A549 (cell line): Measurements from ENCODE around the gene ABHD5. TPM values are rescaled to one million over a fixed set of nuclear protein-coding genes. Genes with fewer than 3 reads are reported as not detected.
"Not testable (repeated sequence)": the region's sequence is repeated elsewhere in the genome, so short reads cannot be mapped to it uniquely, and the experiment has no call there.

ENCODE experiments used
- ATAC-seq, 2 experiments: fragments of 200-7000 bp in 1 of 2; fragments of >200 bp in 1 of 2; cut with Nextera tagmentation in 1 of 2; cut with Tn5 transposase in 1 of 2; 3 replicates each; pipeline versions ENCODE4 v1.8.0 to v1.9.1; 2018 to 2020; ENCODE audit warnings: mild to moderate bottlenecking in 1 of 2, moderate library complexity in 1 of 2
- CTCF ChIA-PET: fragments of 300-600 bp; sonication (Branson Sonifier 250); formaldehyde crosslinking; extraction: SDS; loops from one replicate; lab custom pipeline; 2021; ENCODE audit warnings: antibody characterized with exemption, inconsistent platforms; lab: Yijun Ruan, JAX
- POLR2A ChIA-PET: fragments of 350-600 bp; formaldehyde crosslinking; extraction: SDS; loops from one replicate; lab custom pipeline; 2021; ENCODE audit warnings: antibody characterized with exemption, inconsistent platforms; lab: Yijun Ruan, JAX
- DNase-seq, 2 experiments: peaks; one replicate each; pipeline versions ENCODE4 v3.0.0 to v3.0.0-alpha.2; 2011 to 2016; ENCODE audit warnings: low read depth in 1 of 2, low spot score in 1 of 2
- FAIRE-seq: peaks from 2 replicates; lab custom pipeline; 2011; peaks lifted over from hg19 to GRCh38; lab: Jason Lieb, UNC
- H3K27ac ChIP-seq, 2 experiments: fragments of >200 bp; sonication (Bioruptor Twin); formaldehyde crosslinking; 3 replicates each; pipeline ENCODE4 v1.5.1; 2016 to 2017
- H3K4me1 ChIP-seq: fragments of >200 bp; sonication (Bioruptor Twin); formaldehyde crosslinking; 3 replicates; pipeline ENCODE4 v1.6.1; 2016
- H3K4me2 ChIP-seq: fragments of >200 bp; sonication (Bioruptor Twin); formaldehyde crosslinking; 3 replicates; pipeline ENCODE4 v1.6.1; 2016
- H3K4me3 ChIP-seq: fragments of >200 bp; sonication (Bioruptor Twin); formaldehyde crosslinking; 3 replicates; pipeline ENCODE4 v1.5.1; 2016
- H3K9me3 ChIP-seq: fragments of >200 bp; sonication (Bioruptor Twin); formaldehyde crosslinking; 3 replicates; pipeline ENCODE4 v1.6.1; 2016
- BHLHE40 ChIP-seq: IDR thresholded peaks from 2 replicates; pipeline ENCODE4 v1.6.1; 2012; ENCODE audit warnings: low read depth, low read length, inconsistent platforms
- CHD2 ChIP-seq: fragments of 150-350 bp; IDR thresholded peaks from 2 replicates; pipeline ENCODE4 v1.6.1; 2014; ENCODE audit warnings: low read length; ENCODE audit not compliant: partially characterized antibody
- EHMT2 ChIP-seq: fragments of 200-600 bp; sonication (generic); IDR thresholded peaks from 2 replicates; pipeline ENCODE4 v1.6.1; 2016; ENCODE audit warnings: antibody characterized with exemption, low read depth, mild to moderate bottlenecking, moderate library complexity
- FOSB ChIP-seq: fragments of 250-450 bp; sonication (Bioruptor Pico); IDR thresholded peaks from 2 replicates; pipeline ENCODE4 v1.5.0; 2020; ENCODE audit warnings: mild to moderate bottlenecking, moderate library complexity
- HOXB13 ChIP-seq: fragments of 250-450 bp; sonication (Bioruptor Pico); IDR thresholded peaks from 2 replicates; pipeline ENCODE4 v1.5.0; 2020; ENCODE audit warnings: low read depth, mild to moderate bottlenecking, moderate library complexity
- HOXB5 ChIP-seq: fragments of 250-450 bp; sonication (Bioruptor Pico); IDR thresholded peaks from 2 replicates; pipeline ENCODE4 v1.5.0; 2020; ENCODE audit warnings: mild to moderate bottlenecking, moderate library complexity
- JUN ChIP-seq, 2 experiments: fragments of >200 bp; sonication (Bioruptor Twin); formaldehyde crosslinking; IDR thresholded peaks; 2 replicates in 1 of 2; 3 replicates in 1 of 2; pipeline ENCODE4 v1.6.1; 2016 to 2017
- JUNB ChIP-seq: fragments of >200 bp; sonication (Bioruptor Twin); formaldehyde crosslinking; IDR thresholded peaks from 2 replicates; pipeline ENCODE4 v1.6.1; 2016
- KDM5A ChIP-seq: fragments of 200-600 bp; sonication (generic); IDR thresholded peaks from 2 replicates; pipeline ENCODE4 v1.6.1; 2016; ENCODE audit warnings: antibody characterized with exemption, mild to moderate bottlenecking
- NPAS2 ChIP-seq: fragments of 250-450 bp; sonication (Bioruptor Pico); IDR thresholded peaks from 2 replicates; pipeline ENCODE4 v1.8.0; 2022; ENCODE audit warnings: mild to moderate bottlenecking, moderate library complexity, borderline replicate concordance
- POLR2A ChIP-seq: IDR thresholded peaks from 2 replicates; pipeline ENCODE4 v1.6.1; 2012; ENCODE audit warnings: mild to moderate bottlenecking, low read length
- POLR2AphosphoS2 ChIP-seq: conservative IDR thresholded peaks from 2 replicates; pipeline ENCODE4 v1.6.1; 2012; ENCODE audit warnings: low read length, improper control_type of control experiment, inconsistent platforms
- RAD21 ChIP-seq, 2 experiments: fragments of >200 bp in 1 of 2; sonication (Bioruptor Twin) in 1 of 2; formaldehyde crosslinking in 1 of 2; IDR thresholded peaks in 1 of 2; conservative IDR thresholded peaks in 1 of 2; 2 replicates in 1 of 2; 3 replicates in 1 of 2; pipeline ENCODE4 v1.6.1; 2012 to 2018; ENCODE audit warnings: inconsistent platforms in 1 of 2
- RFX5 ChIP-seq: fragments of 450-650 bp; IDR thresholded peaks from 2 replicates; pipeline ENCODE4 v1.7.1; 2014; ENCODE audit warnings: antibody characterized with exemption, mild to moderate bottlenecking, moderate library complexity
- SREBF2 ChIP-seq: fragments of 450-650 bp; IDR thresholded peaks from 2 replicates; pipeline ENCODE4 v1.6.1; 2014; ENCODE audit warnings: mild to moderate bottlenecking, moderate library complexity
- TP53 ChIP-seq: fragments of 250-450 bp; sonication (Bioruptor Pico); IDR thresholded peaks from 2 replicates; pipeline ENCODE4 v1.5.0; 2021; ENCODE audit warnings: mild to moderate bottlenecking, moderate library complexity
- ZFP36 ChIP-seq: fragments of 450-650 bp; IDR thresholded peaks from 2 replicates; pipeline ENCODE4 v1.6.1; 2014; ENCODE audit warnings: borderline replicate concordance; ENCODE audit not compliant: partially characterized antibody
- WGBS: methylation state at CpG from one replicate; pipeline ENCODE4 v1.1.6; 2017; ENCODE audit errors: missing lambda C conversion rate; 5-methylcytosine and 5-hydroxymethylcytosine counted together
- polyA plus RNA-seq, 4 experiments: library from polyadenylated mRNA; depleted of rRNA in 3 of 4; stranded (reverse); fragments of >200 nt; fragmentation: RNase III in 1 of 4; extraction: RNeasy Plus Mini Kit Qiagen cat#74134 plus additional on column Dnase treatment in 1 of 4; gene quantifications; 2 replicates in 3 of 4; 3 replicates in 1 of 4; pipeline ENCODE4 v1.2.3, GENCODE V29; 2011 to 2017
- TF ChIP-seq, protein P1 (sequence below): fragments of 200-600 bp; sonication (generic); IDR thresholded peaks from 2 replicates; pipeline ENCODE4 v1.6.1; 2016; ENCODE audit warnings: antibody characterized with exemption, mild to moderate bottlenecking, moderate library complexity
- TF ChIP-seq, protein P2 (sequence below): IDR thresholded peaks from 2 replicates; pipeline ENCODE4 v1.6.1; 2012
- TF ChIP-seq, protein P3 (sequence below): fragments of 250-450 bp; sonication (Bioruptor Pico); IDR thresholded peaks from 2 replicates; pipeline ENCODE4 v1.5.0; 2020; ENCODE audit warnings: low read depth, mild to moderate bottlenecking, moderate library complexity

Gene ABHD5
- polyA plus RNA-seq, 2 of the 4 experiments (the other 2 are of a cell fraction) = 16.6 to 17.8 TPM

DNA sequence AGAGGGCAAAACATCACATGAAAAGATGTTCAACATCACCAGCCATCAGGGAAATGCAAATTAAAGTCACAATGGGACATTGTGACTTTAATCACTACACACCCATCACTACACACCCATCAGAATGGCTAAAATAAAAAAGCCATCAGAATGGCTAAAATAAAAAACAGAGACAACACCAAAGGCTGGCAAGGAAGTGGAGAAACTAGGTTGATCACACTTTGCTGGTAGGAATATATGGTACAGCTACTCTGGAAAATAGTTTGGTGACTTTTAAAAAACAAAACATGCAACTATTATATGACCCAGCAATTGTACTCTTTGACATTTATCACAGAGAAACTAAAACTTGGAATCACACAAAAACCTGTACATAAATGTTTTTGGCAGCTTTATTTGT is 15.1 kb upstream of the ABHD5 start (continued):
- TF ChIP-seq, protein P1, sequence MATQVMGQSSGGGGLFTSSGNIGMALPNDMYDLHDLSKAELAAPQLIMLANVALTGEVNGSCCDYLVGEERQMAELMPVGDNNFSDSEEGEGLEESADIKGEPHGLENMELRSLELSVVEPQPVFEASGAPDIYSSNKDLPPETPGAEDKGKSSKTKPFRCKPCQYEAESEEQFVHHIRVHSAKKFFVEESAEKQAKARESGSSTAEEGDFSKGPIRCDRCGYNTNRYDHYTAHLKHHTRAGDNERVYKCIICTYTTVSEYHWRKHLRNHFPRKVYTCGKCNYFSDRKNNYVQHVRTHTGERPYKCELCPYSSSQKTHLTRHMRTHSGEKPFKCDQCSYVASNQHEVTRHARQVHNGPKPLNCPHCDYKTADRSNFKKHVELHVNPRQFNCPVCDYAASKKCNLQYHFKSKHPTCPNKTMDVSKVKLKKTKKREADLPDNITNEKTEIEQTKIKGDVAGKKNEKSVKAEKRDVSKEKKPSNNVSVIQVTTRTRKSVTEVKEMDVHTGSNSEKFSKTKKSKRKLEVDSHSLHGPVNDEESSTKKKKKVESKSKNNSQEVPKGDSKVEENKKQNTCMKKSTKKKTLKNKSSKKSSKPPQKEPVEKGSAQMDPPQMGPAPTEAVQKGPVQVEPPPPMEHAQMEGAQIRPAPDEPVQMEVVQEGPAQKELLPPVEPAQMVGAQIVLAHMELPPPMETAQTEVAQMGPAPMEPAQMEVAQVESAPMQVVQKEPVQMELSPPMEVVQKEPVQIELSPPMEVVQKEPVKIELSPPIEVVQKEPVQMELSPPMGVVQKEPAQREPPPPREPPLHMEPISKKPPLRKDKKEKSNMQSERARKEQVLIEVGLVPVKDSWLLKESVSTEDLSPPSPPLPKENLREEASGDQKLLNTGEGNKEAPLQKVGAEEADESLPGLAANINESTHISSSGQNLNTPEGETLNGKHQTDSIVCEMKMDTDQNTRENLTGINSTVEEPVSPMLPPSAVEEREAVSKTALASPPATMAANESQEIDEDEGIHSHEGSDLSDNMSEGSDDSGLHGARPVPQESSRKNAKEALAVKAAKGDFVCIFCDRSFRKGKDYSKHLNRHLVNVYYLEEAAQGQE = no peak

DNA sequence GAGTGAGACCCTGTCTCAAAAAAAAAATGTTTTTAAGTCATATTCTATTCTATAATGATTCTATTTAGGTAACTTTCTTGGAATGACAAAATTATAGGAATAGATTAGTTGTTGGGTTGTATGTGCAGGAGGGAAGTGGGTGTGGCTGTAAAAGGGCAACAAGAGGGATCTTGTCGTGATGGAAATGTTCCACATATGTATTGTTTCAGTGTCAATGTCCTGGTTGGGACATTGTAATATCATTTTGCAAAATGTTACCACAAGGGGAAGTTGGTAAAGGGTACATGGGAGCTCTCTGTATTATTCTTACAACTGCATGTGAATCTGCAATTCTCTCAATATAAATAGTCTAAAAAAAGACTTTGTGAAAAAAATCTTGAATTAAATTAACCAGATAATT is 14.3 kb upstream of the ABHD5 start:
- WGBS = 93% methylated on average over 1 of the region's 1 CpG
- TF ChIP-seq HOXB13 (CRISPR knock-in tag) (no peak), FOSB (no peak), POLR2AphosphoS2 (no peak), BHLHE40 (no peak), RAD21 (conservative IDR thresholded peaks at IDR 0.05 in 1 of 2, IDR thresholded peaks at IDR 0.05 in 1 of 2) (no peak), EHMT2 (no peak), TP53 (CRISPR knock-in tag) (no peak)
- CTCF ChIA-PET = interaction anchor here (0.7 kb wide), 1 partner anchor 183 kb away, joined by 3 read pairs; no protein-coding TSS in a partner anchor
- no peak for DNase-seq
- no peaks in the 10 kb centered on the region for H3K4me1 ChIP-seq
- no peak for ATAC-seq
- POLR2A ChIA-PET = no interaction called here
- no peak overlapping the region for H3K4me3 ChIP-seq
- H3K9me3 ChIP-seq = no peaks in the 10 kb centered on the region
- FAIRE-seq = no peak
- H3K27ac ChIP-seq = no peak overlapping the region
- no peak overlapping the region for H3K4me2 ChIP-seq

DNA sequence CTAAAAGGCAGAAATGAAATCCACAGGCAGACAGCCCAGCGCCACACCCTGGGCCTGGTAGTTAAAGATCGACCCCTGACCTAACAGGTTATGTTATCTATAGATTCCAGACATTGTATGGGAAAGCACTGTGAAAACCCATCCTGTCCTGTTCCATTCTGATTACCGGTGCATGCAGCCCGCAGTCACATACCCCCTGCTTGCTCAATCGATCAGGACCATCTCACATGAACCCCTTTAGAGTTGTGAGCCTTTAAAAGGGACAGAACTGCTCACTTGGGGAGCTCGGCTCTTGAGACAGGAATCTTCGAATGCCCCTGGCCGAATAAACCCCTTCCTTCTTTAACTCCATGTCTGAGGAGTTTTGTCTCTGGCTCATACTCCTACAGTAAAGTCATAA is 12.4 kb upstream of the ABHD5 start:
- WGBS = 70% methylated on average over 8 of the region's 8 CpGs
- H3K4me1 ChIP-seq, CTCF ChIA-PET, FAIRE-seq, H3K27ac ChIP-seq, H3K4me2 ChIP-seq, DNase-seq, POLR2A ChIA-PET, H3K9me3 ChIP-seq, H3K4me3 ChIP-seq, ATAC-seq: not testable (repeated sequence)

DNA sequence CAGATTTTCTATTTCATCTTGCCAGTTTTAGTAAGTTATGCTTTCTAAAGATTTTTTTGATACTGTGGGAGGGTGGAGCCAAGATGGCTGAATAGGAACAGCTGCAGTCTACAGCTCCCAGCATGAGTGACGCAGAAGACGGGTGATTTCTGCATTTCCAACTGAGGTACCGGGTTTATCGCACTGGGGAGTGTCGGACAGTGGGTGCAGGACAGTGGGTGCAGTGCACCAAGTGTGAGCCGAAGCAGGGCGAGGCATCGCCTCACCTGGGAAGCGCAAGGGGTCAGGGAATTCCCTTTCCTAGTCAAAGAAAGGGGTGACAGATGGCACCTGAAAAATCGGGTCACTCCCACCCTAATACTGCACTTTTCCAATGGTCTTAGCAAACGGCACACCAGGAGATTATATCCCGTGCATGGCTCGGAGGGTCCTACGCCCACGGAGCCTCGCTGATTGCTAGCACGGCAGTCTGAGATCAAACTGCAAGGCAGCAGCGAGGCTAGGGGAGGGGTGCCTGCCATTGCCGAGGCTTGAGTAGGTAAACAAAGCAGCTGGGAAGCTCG is 11.8 kb upstream of the ABHD5 start:
- FAIRE-seq, CTCF ChIA-PET, DNase-seq, H3K4me3 ChIP-seq, H3K27ac ChIP-seq, H3K9me3 ChIP-seq, H3K4me1 ChIP-seq, POLR2A ChIA-PET, H3K4me2 ChIP-seq, ATAC-seq: not testable (repeated sequence)
- WGBS = 79% methylated on average over 12 of the region's 20 CpGs

DNA sequence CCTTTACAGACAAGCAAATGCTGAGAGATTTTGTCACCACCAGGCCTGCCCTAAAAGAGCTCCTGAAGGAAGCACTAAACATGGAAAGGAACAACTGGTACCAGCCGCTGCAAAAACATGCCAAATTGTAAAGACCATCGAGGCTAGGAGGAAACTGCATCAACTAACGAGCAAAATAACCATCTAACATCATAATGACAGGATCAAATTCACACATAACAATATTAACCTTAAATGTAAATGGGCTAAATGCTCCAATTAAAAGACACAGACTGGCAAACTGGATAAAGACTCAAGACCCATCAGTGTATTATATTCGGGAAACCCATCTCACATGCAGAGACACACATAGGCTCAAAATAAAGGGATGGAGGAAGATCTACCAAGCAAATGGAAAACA is 9.9 kb upstream of the ABHD5 start:
- H3K4me2 ChIP-seq, CTCF ChIA-PET, POLR2A ChIA-PET, FAIRE-seq, H3K9me3 ChIP-seq, DNase-seq, H3K27ac ChIP-seq, H3K4me3 ChIP-seq, ATAC-seq, H3K4me1 ChIP-seq: not testable (repeated sequence)
- 44% methylated on average over 4 of the region's 4 CpGs for WGBS

DNA sequence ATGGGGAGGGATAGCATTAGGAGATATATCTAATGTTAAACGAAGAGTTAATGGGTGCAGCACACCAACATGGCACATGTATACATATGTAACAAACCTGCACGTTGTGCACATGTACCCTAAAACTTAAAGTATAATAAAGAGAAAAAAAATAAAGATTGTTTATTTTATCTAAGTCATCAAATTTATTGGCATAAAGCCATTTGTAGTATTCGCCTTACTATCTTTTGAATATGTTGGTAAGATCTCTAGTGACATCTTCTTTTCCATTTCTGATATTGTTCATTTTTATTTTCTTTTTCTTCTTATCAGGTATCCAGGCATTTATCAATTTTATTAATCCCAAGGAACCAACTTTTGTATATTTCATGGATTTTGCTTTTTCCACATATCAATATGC is 5.8 kb upstream of the ABHD5 start:
- CTCF ChIA-PET = no interaction called here
- Histone ChIP-seq H3K4me1 (no peaks in the 10 kb centered on the region), H3K4me3 (no peak overlapping the region), H3K4me2 (no peak overlapping the region), H3K9me3 (no peaks in the 10 kb centered on the region)
- 63% methylated on average over 3 of the region's 3 CpGs for WGBS
- ATAC-seq = no peak
- FAIRE-seq = no peak
- no peak for TF ChIP-seq KDM5A
- TF ChIP-seq POLR2A = no peak
- no peak for TF ChIP-seq NPAS2 (CRISPR knock-in tag)
- no peak for TF ChIP-seq JUN (IDR thresholded peaks at IDR 0.05)
- TF ChIP-seq, protein P2, sequence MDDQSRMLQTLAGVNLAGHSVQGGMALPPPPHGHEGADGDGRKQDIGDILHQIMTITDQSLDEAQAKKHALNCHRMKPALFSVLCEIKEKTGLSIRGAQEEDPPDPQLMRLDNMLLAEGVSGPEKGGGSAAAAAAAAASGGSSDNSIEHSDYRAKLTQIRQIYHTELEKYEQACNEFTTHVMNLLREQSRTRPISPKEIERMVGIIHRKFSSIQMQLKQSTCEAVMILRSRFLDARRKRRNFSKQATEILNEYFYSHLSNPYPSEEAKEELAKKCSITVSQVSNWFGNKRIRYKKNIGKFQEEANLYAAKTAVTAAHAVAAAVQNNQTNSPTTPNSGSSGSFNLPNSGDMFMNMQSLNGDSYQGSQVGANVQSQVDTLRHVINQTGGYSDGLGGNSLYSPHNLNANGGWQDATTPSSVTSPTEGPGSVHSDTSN = no peak
- TF ChIP-seq ZFP36 = no peak
- no peak for TF ChIP-seq SREBF2
- no peak for TF ChIP-seq HOXB5
- TF ChIP-seq JUNB = no peak
- no peak for TF ChIP-seq CHD2
- TF ChIP-seq, protein P3, sequence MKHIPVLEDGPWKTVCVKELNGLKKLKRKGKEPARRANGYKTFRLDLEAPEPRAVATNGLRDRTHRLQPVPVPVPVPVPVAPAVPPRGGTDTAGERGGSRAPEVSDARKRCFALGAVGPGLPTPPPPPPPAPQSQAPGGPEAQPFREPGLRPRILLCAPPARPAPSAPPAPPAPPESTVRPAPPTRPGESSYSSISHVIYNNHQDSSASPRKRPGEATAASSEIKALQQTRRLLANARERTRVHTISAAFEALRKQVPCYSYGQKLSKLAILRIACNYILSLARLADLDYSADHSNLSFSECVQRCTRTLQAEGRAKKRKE = no peak
- no peak for TF ChIP-seq RFX5
- TF ChIP-seq, all 56 proteins: peak for 0
- no peak for DNase-seq
- no peak overlapping the region for H3K27ac ChIP-seq
- POLR2A ChIA-PET = no interaction called here
